ENCODE measurements around the gene CALM3. TPM values are rescaled to one million over a fixed set of nuclear protein-coding genes. Genes with fewer than 3 reads are reported as not detected.

Gene CALM3
- polyA plus RNA-seq, 1 of the 3 experiments (the other 2 are of a cell fraction) = 495 TPM

GRCh38 chr19:46654621-46655152 is 53.6 kb downstream of the CALM3 start:
- no peaks in the 10 kb centered on the region for H3F3A ChIP-seq (replicated peaks; ENCODE audit: insufficient read depth)
- ChIA-PET CTCF (interaction anchor here (1.1 kb wide), 1 partner anchor 626 kb away, joined by 4 read pairs; no protein-coding TSS in a partner anchor), POLR2A (no interaction called here)
- H4K20me1 ChIP-seq (ENCODE audit: insufficient read depth) = peaks cover 5% of the 10 kb centered on the region; the same call in 1 of the 2 replicates
- H3K27ac ChIP-seq (ENCODE audit: low read depth in 2 of 2, low read length in 1 of 2) = no peak overlapping the region; a peak in 1 of 4 replicates
- no peak for DNase-seq
- H2AFZ ChIP-seq (ENCODE audit: low read depth) = no peak overlapping the region
- no peak overlapping the region for H3K9ac ChIP-seq
- no peaks in the 10 kb centered on the region for H3K27me3 ChIP-seq (ENCODE audit: insufficient read depth)
- WGBS (ENCODE audit: low lambda C conversion rate) = 84% methylated on average over 13 of the region's 16 CpGs
- no peaks in the 10 kb centered on the region for H3K9me2 ChIP-seq
- peaks cover 0 to 6% of the 10 kb centered on the region in 2 experiments for H3K36me3 ChIP-seq (replicated peaks in 1 of 2; ENCODE audit: control insufficient read depth in 1 of 2, insufficient read depth in 2 of 2, low read length in 1 of 2)
- H3K4me3 ChIP-seq (ENCODE audit: low read depth in 2 of 2, low read length in 1 of 2) = no peak overlapping the region
- H3K4me2 ChIP-seq = no peak overlapping the region
- no peak for TF ChIP-seq FOSL2 (IDR thresholded peaks at IDR 0.05; ENCODE audit: borderline replicate concordance, low read depth)
- no peak for TF ChIP-seq MAX (IDR thresholded peaks at IDR 0.05; ENCODE audit: low read depth)
- H3K9me3 ChIP-seq = no peaks in the 10 kb centered on the region
- H3K4me1 ChIP-seq (ENCODE audit: control insufficient read depth in 1 of 2, insufficient read depth in 2 of 2, low read depth in 1 of 2, low read length in 1 of 2) = peaks cover 0 to 8% of the 10 kb centered on the region in 2 experiments; a peak in 1 of 4 replicates
- no peaks in the 10 kb centered on the region; the same call in 1 of the 2 replicates for H3K79me2 ChIP-seq (ENCODE audit: insufficient read depth)

- TF ChIP-seq SIN3A (IDR thresholded peaks at IDR 0.05; ENCODE audit: borderline replicate concordance, low read depth, low read length) (no peak), RFX5 (IDR thresholded peaks at IDR 0.05; ENCODE audit: low read length) (no peak), RXRA (IDR thresholded peaks at IDR 0.05; ENCODE audit: borderline replicate concordance, low read depth) (no peak), ELF1 (IDR thresholded peaks at IDR 0.05) (no peak), MXI1 (IDR thresholded peaks at IDR 0.05; ENCODE audit: low read depth, low read length) (no peak), FOXJ3 (CRISPR knock-in tag; IDR thresholded peaks at IDR 0.05) (no peak), TEAD4 (IDR thresholded peaks at IDR 0.05; ENCODE audit: borderline replicate concordance, insufficient read depth) (no peak), CHD2 (IDR thresholded peaks at IDR 0.05; ENCODE audit: low read length, partially characterized antibody) (no peak), GABPA (IDR thresholded peaks at IDR 0.05; ENCODE audit: low read depth) (no peak), EZH2phosphoT487 (IDR thresholded peaks at IDR 0.05; ENCODE audit: borderline replicate concordance, low read depth) (no peak), SMC3 (IDR thresholded peaks at IDR 0.05; ENCODE audit: low read depth, low read length) (no peak), POLR2AphosphoS5 (IDR thresholded peaks at IDR 0.05; ENCODE audit: low read depth, low read length) (no peak), USF2 (IDR thresholded peaks at IDR 0.05; ENCODE audit: borderline replicate concordance, low read depth, low read length) (no peak), IRF3 (IDR thresholded peaks at IDR 0.05; ENCODE audit: low read depth, low read length) (no peak), GATA2 (CRISPR knock-in tag; IDR thresholded peaks at IDR 0.05) (no peak), FOXM1 (IDR thresholded peaks at IDR 0.05; ENCODE audit: low read depth) (no peak), NRF1 (IDR thresholded peaks at IDR 0.05; ENCODE audit: low read depth, low read length) (no peak)
- TF ChIP-seq, protein P1, sequence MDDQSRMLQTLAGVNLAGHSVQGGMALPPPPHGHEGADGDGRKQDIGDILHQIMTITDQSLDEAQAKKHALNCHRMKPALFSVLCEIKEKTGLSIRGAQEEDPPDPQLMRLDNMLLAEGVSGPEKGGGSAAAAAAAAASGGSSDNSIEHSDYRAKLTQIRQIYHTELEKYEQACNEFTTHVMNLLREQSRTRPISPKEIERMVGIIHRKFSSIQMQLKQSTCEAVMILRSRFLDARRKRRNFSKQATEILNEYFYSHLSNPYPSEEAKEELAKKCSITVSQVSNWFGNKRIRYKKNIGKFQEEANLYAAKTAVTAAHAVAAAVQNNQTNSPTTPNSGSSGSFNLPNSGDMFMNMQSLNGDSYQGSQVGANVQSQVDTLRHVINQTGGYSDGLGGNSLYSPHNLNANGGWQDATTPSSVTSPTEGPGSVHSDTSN (IDR thresholded peaks at IDR 0.05) = no peak
- TF ChIP-seq, protein P2, sequence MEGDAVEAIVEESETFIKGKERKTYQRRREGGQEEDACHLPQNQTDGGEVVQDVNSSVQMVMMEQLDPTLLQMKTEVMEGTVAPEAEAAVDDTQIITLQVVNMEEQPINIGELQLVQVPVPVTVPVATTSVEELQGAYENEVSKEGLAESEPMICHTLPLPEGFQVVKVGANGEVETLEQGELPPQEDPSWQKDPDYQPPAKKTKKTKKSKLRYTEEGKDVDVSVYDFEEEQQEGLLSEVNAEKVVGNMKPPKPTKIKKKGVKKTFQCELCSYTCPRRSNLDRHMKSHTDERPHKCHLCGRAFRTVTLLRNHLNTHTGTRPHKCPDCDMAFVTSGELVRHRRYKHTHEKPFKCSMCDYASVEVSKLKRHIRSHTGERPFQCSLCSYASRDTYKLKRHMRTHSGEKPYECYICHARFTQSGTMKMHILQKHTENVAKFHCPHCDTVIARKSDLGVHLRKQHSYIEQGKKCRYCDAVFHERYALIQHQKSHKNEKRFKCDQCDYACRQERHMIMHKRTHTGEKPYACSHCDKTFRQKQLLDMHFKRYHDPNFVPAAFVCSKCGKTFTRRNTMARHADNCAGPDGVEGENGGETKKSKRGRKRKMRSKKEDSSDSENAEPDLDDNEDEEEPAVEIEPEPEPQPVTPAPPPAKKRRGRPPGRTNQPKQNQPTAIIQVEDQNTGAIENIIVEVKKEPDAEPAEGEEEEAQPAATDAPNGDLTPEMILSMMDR (IDR thresholded peaks at IDR 0.05) = no peak
- CTCF ChIA-PET = interaction anchor here (0.9 to 1.8 kb wide), 4 partner anchors 12 to 591 kb away, joined by 3 to 6 read pairs (median 4); no protein-coding TSS in a partner anchor
These were observed 55.4 kb downstream of the CALM3 start for GRCh38 chr19:46656541-46656940.

More at GRCh38 chr19:46656541-46656940, 55.4 kb downstream of the CALM3 start:
- no peak for DNase-seq
- 92% methylated on average over 5 of the region's 5 CpGs for WGBS (ENCODE audit: low lambda C conversion rate)
- POLR2A ChIA-PET = interaction anchor here (1.6 kb wide), 1 partner anchor 16 kb away, joined by 9 read pairs; no protein-coding TSS in a partner anchor
- Histone ChIP-seq H3K9ac (no peak overlapping the region), H3K27me3 (ENCODE audit: insufficient read depth) (no peaks in the 10 kb centered on the region), H3K79me2 (ENCODE audit: insufficient read depth) (no peaks in the 10 kb centered on the region; the same call in 1 of the 2 replicates), H3K4me1 (ENCODE audit: control insufficient read depth in 1 of 2, insufficient read depth in 2 of 2, low read depth in 1 of 2, low read length in 1 of 2) (peaks cover 0 to 8% of the 10 kb centered on the region in 2 experiments; a peak in 1 of 4 replicates), H2AFZ (ENCODE audit: low read depth) (no peak overlapping the region), H3K4me3 (ENCODE audit: low read depth in 2 of 2, low read length in 1 of 2) (no peak overlapping the region), H4K20me1 (ENCODE audit: insufficient read depth) (peaks cover 5% of the 10 kb centered on the region; the same call in 1 of the 2 replicates), H3K4me2 (no peak overlapping the region), H3K36me3 (replicated peaks in 1 of 2; ENCODE audit: control insufficient read depth in 1 of 2, insufficient read depth in 2 of 2, low read length in 1 of 2) (peaks cover 0 to 6% of the 10 kb centered on the region in 2 experiments), H3K9me3 (no peaks in the 10 kb centered on the region), H3K27ac (ENCODE audit: low read depth in 2 of 2, low read length in 1 of 2) (no peak overlapping the region), H3F3A (replicated peaks; ENCODE audit: insufficient read depth) (peaks cover under 1% of the 10 kb centered on the region), H3K9me2 (no peaks in the 10 kb centered on the region)
